ENCODE data around the gene RBPJL.
"Not testable (repeated sequence)": the region's sequence is repeated elsewhere in the genome, so short reads cannot be mapped to it uniquely, and the experiment has no call there.

Gene RBPJL

DNA sequence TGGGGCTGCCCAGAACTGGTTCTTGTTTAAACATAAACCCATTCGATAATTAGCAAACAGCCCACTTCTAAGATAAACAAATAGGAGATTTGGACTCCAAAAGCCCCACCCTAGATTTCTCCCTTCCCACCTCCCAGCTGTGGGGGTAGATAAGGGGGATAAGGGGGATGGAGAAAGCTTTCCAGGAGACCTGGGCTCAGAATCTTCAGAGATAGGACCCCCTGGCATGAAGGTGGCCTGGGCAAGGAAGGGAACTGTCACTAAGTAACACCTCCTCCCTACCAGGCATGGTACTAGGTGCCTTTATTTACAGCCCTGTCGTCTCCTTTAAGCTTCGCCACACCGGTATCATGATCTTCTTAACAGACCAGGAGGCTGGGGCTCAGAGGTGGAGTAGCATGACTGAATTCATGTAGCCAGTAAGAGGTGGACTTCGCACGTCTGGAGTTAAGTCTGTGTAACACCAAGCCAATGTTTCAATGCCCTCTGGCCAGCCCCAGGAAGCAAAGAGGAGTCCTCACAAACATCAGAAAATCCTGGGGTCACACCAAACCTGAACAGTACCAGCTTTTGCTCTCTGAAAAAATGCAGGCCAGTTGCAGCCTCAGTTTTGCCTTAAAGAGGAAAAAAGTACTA, 37.0 kb downstream of the RBPJL start:
- DNase-seq = no peak

DNA sequence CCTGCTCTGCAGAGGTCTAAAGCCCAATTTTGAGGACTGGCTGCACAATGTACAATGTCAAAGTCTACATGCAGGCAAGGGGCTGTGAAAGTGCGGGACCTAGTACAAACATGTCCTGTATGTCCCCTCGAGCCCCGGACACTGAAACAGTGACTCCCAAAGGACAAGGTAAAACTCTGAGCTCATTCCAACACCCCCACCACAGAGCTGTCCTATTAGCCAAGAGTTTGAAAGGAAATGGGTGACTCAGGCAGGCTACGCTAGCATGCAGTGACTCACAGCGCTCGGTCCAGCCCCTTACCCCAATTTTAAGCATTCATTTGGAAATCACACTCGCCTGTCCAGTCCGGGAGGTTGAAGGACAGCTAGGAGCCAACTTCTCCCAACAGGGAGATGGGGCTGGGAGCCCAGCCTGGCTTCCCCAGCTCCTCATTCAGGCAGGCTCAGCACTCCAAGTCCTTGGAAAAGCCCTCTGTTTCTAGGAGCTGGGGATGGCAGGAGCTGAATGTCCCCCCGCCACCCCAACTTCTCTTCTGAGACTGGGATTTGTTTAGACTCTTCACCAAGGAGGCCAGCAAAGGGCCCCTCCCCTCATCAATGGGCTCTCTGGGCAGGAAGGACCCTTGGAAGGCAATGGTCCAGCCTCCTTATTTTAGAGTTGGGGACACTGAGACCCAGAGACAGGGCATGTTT, 37.7 kb downstream of the RBPJL start:
- DNase-seq = no peak

DNA sequence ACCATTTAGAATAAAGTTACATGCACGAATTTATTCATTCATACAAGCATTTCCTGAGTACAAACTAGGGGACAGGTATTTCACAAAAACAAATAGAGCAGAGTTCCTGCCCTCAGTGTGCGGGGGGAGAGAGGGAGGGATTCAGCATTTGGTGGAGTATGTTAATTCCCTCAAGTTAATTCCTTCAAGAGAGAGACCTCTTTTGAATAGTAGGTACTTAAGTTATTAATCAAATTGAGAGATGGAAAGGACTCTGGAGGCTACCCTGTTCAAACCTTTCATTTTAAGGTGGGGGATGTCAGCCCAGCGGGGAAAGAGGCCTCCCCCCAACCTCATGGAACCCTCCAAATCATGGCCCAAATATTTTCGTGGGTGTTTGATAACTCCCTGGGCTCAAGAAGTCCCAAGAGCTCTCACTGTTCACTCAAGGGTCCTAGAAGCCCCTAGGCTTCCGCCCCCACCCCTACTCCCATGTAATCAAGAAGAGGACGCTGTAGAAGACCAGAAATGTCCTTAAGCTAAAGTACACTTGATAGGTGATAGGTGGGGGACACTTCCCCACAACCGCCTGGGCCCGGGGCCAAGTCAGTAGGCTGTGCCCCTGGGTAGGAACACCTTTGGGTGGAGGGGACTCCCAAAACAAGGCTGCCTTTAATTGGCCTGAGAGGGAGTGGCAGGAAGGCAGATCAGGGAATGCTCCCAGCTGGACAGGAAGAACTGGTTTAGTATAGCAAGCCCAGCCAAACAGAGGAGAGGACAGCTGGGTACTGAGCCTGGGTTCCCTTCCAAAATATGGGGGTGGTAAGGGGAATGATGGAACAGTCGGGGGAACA, 38.7 kb downstream of the RBPJL start:
- no peak for DNase-seq

DNA sequence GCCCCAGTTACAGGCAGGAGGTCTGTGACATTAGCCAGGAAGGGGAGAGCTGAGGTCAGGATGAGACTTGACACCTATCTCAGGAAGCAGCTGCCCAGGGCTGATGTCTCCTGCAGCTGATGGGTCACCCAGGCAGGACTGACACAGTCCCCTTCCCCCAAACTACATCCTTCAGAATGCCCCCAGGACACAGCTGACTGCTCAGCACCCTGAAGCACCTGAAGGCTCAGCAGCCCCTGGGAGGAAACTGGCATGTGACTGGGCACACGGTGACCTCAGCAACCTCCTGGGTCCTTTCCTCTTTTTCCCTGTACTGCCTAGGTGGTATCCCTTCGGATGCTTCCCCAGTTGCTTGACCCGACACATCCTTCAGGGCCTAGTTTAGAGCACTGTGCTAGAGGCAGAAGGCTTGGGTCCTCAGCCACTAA, 39.7 kb downstream of the RBPJL start:
- no peak for DNase-seq

DNA sequence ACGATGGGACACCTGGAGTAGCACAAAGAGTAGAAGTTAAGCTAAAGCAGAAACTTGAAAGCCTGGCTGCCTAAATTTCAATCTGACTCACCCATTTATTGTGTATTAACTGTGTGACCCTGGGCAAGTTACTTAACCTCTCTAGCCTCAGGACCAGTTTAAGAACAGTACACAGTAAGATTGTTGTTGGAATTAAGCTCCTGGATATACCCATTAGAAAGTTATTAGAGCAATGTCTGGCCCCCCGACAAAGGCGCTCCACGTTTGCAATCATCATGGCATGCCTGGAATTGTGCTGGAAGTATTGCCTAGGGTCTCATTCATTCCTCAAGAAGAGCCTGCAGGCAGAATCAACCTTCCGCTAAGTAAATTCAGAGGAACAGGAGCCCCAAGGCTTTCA, 40.2 kb downstream of the RBPJL start:
- no peak for DNase-seq

DNA sequence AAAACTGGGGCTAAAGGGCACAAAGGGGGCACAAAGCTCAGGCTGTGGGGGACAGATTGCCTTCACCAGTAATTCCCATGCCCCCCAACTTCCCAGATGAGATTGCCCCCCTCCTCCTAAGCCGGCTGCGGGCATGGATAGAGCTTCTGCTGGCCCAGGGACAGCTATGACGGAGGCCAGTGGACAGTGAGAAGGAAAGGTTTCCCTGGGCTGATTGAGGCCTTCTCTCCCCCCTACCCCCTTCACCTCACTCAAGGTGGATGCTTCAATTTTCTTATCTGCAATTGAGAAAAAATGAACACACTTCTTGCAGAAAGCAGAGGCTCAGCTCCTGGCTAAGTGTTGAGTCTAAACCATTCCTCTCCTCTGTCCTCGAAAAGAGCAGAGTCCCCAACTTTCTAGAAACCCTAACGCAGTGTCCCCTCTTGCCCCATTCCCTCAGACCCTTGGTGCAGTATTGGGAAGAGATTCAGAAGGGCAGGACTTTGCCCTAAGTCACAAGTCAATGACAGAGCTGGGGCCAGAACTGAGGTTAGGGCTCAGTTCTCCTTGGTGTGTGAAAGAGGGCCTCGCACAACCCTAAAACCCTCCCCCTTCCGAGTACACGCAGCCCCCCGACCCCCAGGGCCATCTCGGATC, 40.8 kb downstream of the RBPJL start:
- DNase-seq = no peak

DNA sequence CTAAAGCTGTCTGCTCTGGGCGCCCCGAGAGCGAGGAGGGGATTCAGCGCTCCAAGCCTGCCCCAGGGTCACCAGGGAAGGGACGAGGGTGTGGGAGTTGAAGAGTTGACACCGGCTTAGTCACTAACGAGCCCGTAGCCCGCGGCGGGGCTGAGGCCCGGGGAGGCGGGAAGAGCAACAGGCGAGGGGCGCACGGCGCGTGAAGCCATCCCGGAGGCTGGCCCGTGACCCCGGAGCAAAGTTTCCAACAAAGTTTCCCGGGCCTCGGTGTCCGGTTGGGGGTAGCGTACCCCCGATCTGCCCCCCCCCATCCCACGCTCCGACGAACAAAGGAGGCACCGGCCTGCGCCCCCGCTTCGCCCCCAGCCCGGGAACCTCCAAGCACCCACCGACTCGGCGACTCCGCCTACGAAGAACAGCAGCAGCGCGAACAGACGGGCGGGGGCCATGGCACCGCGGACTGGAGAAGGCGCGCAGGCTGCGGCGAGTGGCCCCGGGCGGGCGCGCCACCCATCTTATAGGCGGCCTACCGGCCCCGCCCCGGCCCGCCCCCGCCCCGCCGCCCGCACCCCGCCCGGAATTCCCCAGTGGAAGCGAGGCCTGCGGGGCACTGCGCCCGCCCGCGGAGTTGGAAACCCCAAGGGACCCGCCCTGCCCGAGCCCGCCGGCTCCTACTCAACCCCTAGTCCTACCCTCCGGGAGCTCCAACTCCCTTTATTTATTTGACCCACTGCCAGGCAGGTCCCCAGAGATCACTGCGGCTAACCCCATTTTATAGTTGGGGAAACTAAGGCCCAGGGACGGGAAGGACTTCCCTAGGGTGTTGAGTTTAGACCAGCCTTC, 41.5 kb downstream of the RBPJL start, which contains the start of gene SDC4:
Gene SDC4, minus strand, starts transcription at position 489 of the 843 bp plus-strand sequence. Its CDS starts 40 bp downstream, at position 449.
- peak; percentile 55 for DNase-seq

DNA sequence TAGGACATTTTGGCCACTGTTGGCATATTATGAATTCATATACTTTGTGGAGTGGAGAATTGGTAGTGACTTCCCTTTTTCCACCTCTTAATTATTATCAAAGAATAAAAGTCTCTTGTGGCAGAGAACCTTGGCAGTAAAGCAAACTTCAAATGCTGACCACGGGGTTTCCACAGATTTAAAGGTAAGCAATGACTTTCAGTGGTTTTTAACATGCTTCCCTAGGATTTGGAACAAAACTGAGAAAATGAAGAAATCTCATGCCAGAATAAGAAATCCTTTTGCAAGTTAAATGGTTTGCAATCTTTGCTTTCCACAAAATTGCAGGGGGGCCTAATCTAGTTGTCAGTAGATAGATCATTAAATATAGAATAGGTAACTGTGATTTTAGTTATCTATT, 43.6 kb downstream of the RBPJL start:
- DNase-seq = no peak

DNA sequence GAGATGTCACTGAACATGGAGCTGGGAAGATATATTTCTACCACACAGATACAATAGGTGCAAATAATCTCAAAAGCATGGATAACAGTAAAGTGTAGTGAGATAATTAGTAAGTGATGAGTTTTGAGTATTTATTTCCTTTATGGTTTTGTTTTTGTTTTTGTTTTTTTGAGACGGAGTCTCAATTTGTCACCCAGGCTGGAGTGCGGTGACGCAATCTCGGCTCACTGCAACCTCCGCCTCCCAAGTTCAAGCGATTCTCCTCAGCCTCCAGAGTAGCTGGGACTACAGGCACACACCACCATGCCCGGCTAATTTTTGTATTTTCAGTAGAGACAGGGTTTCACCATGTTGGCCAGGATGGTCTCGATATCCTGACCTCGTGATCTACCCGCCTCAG, 44.2 kb downstream of the RBPJL start:
- not testable (repeated sequence) for DNase-seq

DNA sequence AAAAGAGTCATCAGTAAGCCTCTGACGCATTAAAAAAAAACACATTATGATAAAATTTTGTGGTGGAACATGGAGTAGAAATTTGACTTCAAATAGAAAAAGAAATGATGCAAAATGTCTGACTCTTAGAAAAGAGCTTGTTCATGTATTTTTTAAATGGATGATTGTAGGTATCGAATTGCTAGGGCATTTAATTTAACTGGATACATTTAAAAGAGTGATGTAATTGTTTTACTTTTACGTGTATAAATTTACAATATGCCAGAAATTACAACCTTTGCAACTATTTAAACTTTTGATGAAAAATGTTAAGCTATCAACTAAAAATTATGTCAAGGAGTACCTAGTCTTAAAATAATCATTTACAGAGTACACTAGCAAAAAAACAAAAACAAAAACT, 46.1 kb downstream of the RBPJL start:
- DNase-seq = no peak

DNA sequence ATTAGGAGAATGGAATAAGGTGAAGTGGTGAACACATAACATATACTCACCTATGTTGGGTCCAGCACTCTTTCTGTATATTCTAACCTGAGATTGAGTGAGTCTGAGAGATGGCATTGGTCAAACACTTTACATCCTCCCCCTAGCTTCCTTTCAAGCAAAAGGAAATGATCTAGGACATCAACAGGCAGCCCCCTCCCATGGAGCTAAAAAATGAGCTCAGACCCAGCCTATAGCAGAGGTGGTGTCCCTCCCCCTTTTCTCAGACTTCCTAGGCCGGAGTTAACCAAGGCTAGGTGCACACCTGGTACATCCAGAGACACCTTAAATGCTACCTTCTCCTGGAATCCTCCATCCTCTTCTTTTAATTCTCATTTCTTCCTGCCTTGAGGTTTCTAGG, 47.1 kb downstream of the RBPJL start:
- no peak for DNase-seq

DNA sequence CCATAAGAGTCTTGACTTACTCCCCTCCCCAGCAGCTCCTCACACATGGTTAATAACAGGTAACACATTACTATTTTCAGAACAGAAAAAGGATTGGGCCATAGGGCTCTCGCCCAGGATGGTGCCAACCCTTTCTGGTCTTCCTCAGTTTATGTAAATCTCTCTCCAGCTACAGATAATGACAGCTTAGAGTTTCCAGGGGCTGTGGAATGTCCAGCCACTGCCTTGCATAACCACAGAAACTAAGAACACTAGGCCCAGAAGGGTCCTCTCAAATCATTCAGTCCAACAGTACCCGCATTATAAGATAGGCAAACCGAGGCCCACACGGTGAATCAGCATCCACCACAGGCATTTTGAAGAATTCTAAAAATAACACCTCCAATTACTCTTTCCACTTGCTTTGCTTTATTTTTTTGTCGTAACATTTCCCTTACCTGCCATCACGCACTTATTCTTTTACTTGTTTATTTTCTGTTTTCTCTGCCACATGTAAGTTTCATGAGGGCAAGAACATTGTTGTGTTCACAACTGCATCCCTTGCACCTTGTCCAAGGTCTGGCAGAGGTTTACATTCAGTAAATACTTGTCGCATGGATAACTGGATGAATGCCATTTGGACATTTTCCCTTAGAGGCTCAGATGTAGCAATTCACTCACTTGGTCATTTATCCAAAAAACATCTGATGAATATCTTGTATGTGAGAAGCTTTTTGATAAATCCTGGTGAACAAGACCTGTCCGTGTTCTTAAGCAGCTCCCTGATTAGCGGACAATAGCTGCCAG, 48.0 kb downstream of the RBPJL start:
- no peak for DNase-seq

DNA sequence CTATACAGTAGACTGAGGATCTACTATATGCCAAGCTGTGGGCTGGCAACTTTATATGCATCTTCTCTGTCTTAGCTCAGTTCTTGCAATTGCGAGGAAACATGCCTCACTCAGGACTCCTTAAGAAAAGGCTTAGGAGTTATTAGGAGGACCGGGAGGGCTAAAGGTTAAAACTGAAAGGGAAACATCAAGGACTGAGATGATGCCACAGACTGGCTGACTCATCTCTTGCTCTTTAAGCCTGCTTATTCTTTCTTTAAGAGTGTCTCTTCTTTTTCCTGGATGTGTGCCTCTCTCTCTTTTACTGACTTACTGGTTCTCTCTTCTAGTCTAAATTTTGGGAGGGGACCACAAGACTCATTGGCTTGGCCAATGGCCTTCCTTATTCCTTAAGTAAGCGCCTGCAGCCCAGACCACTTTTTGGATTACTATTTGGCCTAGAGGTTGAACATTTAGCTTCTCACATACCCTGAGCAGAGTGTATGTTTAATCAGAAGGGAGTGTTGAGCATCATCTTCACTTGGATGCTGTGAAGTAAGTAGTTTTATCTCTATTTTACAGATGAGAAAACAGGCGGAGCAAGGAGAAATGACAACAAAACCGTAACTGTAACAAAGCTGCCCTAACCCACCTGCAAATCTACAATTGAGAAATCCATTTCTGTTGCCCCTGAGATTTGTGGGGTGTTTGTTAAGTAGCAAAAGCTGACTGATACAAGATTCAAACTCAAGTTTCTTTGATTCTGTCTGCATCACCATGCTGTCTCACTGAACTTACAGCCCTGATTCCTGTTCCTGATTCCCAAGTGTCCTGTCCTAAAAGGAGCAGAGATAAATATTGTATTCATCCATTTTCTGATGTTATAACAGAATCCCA, 48.8 kb downstream of the RBPJL start:
- DNase-seq = no peak

DNA sequence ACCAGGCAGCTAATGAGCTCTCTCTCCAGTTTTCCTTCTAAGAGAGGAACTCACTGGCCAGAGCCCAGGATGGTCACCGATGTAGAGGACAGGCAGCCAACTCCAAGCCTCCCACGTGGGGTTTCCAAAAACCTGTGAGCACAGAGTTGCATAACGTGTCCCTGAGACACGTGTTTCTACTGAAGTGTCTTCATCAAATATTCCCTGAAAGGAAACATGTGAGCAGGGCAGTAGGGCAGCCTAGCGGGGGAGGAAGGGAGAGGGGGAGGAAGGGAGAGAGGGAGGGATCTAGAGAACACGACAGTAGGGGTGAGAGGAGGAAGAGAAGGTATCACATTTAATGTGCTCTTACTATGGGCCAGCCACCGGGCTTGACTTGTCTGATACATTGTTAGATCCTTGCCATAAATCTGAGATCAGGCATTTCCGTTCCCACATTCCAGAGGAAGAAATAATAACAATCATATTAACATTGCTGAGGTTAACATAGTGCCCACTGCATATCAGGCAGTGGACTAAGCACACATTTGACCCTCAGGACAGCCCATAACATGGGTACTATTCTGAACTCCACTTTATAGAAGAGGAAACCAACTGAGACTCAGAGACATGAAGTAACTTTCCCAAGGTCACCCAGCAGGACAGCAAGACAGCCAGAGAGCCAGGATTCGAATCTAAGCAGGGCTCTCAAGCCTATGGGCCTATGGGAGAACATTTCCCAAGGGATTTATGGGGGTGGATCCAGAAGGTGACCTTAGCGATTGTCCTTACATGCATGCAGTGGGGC, 51.8 kb downstream of the RBPJL start:
- no peak for DNase-seq

DNA sequence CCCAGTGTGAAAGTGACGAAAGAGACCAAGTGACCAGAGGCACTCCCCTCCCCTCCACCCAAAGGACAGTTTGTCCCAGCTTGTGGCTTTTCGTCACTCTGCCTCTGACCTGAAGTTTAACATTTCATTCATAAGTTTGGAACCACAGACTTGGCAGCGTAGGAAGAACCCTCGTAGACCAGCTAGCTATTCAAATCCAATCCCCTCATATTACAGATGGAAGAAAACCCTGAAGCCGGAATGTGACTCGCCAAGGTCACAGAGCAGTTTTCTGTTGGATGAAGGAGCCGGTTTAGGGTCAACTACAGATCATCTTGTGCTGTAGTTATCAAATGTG, 52.4 kb downstream of the RBPJL start:
- DNase-seq = no peak

DNA sequence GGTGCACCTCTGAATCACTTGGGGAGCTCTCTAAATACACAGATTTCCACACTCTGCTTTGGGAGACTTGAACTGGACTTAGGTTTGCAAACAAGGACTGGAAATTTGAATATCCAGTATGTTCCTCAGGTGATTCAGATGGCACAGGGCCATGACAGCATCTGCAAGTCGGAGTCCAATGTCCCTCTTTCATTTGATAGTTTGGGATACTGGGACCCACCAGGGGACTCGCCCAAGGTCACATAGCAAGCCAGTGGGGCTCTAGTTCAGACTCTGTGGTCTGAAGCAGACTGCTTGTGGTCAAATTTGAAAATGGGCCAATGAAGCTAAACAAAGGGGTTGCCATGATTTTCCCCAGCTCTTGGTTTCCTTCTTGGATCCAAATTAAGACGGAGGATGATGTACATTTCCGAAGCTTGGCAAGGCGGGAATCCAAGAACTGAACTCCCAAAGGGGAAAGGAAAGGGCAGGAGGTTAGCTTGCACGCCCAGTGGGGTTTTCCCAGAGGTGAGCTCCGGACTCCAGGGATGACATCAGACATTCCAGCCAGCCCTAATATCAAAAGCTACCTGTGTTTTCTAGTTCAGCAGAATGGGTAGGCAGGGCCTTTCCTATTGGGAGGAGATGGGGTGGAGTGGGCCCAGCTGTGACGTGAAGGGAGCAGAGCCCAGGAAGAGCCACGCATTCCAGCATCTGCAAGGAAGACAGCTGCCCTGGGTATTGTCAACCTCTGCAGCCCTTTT, 52.9 kb downstream of the RBPJL start:
- no peak for DNase-seq

DNA sequence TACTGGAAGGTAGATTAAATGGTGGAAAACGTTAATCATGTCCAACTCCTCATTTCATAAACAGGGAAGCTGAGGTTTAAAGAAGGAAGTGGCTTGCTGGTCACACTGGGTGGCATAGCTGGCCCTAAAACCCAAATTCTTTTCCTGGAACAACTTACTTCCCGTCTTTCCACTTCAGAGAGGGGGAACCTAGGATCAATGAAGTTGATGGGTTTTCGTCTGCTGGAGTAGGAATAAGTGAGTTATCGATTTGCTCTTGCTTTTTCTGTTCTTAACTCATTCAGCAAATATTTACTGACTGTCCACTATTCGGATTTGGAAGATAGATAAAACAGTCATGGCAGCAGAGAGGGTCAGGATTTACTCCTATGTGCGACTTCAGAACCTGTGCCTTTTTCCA, 55.2 kb downstream of the RBPJL start:
- DNase-seq = no peak

DNA sequence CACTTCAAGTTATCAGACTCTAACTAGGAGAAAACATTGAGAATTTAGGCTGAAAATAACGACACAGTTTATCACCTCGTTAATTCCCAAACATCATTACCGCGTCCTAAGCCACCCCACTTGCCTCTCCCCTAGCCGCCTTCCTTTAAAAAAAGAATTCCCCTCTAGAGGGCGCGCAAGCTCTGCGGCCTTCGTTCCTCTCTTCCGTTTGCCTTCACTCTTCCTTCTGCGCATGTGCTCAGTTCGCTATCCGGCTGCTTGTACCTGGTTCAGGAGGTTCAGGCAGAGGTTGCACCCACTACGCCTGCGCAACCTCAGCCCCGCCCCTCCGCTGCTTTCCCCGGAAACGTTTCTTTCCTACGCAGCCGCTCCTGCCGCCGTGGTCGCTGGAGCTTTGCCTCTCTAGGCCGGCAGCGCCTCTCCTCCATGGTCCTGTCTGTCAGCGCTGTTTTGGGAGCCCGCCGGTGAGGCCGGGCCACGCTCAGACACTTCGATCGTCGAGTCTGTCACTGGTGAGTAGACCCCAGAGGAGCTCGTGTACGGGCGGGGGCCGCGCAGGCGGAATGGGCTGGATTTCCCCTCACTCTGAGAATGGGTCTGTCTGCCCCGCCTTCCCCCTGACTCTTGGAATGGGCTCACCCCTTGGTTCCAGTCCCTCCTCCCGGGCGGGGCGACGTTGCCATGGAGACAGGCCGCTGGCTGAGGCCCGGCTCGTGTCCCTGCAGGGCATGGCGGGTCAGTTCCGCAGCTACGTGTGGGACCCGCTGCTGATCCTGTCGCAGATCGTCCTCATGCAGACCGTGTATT, 56.4 kb downstream of the RBPJL start, which contains the start of gene SYS1:
Gene SYS1, plus strand, starts transcription at position 353 of the 807 bp plus-strand sequence. Its CDS starts 376 bp downstream, at position 729.
- DNase-seq = peak; percentile 98
